Activated CD8-positive, alpha-beta memory T cell treated with anti-CD3 and anti-CD28 coated beads, Interleukin-2, amount 50 U/mL, for 1 hour (primary cell): ENCODE measurements around the gene KRT6C.
"Not testable (repeated sequence)": the region's sequence is repeated elsewhere in the genome, so short reads cannot be mapped to it uniquely, and the experiment has no call there.

Experiments
- DNase-seq: peaks from one replicate; pipeline ENCODE4 v3.0.0-alpha.2; 2020; ENCODE audit errors: extremely low read depth

The KRT6C gene

GRCh38 chr12:52455821-52456220, 17.8 kb downstream of the KRT6C start:
- no peak for DNase-seq

- DNase-seq: no peak
Observed at GRCh38 chr12:52454411-52455201, 19.0 kb downstream of the KRT6C start.

GRCh38 chr12:52452101-52452500, 21.5 kb downstream of the KRT6C start, which contains the start of gene KRT6B:
TSS of gene KRT6B (minus strand) at chr12:52452146. CDS start at chr12:52452078, 68 bp downstream.
- DNase-seq: no peak

GRCh38 chr12:52448228-52448627, 25.4 kb downstream of the KRT6C start:
- DNase-seq: no peak

GRCh38 chr12:52447196-52447595, 26.4 kb downstream of the KRT6C start:
- DNase-seq: not testable (repeated sequence)

GRCh38 chr12:52446367-52447045, 27.1 kb downstream of the KRT6C start:
- DNase-seq: no peak

- DNase-seq: no peak
Observed at GRCh38 chr12:52445876-52446275, 27.7 kb downstream of the KRT6C start.

- no peak for DNase-seq
Observed at GRCh38 chr12:52444647-52445595, 28.7 kb downstream of the KRT6C start.

- no peak for DNase-seq
Observed at GRCh38 chr12:52443966-52444365, 29.6 kb downstream of the KRT6C start.

- no peak for DNase-seq
Observed at GRCh38 chr12:52442600-52443061, 31.0 kb downstream of the KRT6C start.

- no peak for DNase-seq
Observed at GRCh38 chr12:52441320-52441911, 32.2 kb downstream of the KRT6C start.

- DNase-seq: no peak
Observed at GRCh38 chr12:52440821-52441319, 32.7 kb downstream of the KRT6C start.

GRCh38 chr12:52439845-52440244, 33.8 kb downstream of the KRT6C start:
- no peak for DNase-seq

- DNase-seq: no peak
Observed at GRCh38 chr12:52439420-52439819, 34.2 kb downstream of the KRT6C start.

- no peak for DNase-seq
Observed at GRCh38 chr12:52438305-52439301, 35.0 kb downstream of the KRT6C start.

GRCh38 chr12:52437508-52437907, 36.1 kb downstream of the KRT6C start:
- no peak for DNase-seq

- no peak for DNase-seq
Observed at GRCh38 chr12:52436828-52437474, 36.7 kb downstream of the KRT6C start.

GRCh38 chr12:52436000-52436827, 37.4 kb downstream of the KRT6C start:
- DNase-seq: no peak

GRCh38 chr12:52435659-52435999, 38.0 kb downstream of the KRT6C start:
- no peak for DNase-seq
